Measurements from ENCODE around the gene NXF1. TPM values are rescaled to one million over a fixed set of nuclear protein-coding genes. Genes with fewer than 3 reads are reported as not detected.
A peak's percentile ranks its signal among the peaks of the same experiment; 100 is the strongest.
"Not testable (repeated sequence)": the region's sequence is repeated elsewhere in the genome, so short reads cannot be mapped to it uniquely, and the experiment has no call there.

The NXF1 gene
- total RNA-seq = 38.1 and 63.2 TPM in 2 replicates

DNA sequence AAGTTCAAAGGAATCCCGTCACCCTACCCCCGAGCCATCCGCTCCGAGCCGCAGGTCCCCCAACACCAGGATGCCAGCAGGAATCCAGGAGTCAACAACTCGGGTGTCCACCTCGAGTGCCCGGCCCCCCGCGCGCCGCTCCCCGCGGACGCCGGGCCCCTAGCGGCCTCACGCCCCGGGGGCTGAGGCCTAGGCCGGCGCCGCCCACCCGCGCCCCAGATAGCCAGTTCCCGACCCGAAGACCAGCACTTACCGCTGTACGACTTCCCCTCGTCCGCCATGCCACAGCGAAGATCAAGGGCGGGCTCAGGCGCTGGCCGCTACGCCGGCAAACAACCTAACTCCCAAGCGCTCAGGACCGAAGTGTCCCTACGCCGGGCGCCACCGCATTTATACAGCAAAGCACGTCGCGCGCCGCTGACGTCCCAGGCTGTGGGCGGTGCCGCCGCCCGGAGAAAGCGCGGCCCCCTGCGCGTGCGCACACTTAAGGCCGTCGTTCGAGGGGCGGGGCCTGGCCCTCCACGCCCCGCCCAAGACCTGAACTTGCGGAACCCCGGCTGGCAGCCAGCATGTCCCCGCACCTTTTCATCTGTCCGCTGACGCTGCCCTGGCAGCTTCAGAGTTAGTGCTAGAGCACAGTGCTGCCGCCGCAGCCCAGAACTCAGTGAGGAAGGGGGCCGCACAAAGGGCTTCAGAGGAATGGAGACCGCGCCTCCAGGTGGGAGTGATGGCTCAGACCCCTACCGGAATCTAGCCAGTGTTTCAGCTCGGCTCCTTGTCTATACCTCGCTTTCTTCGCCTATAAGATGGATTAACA lies at the start of gene NXF1:
NXF1 (minus strand) TSS at position 365 of the 817 bp plus-strand sequence; CDS start at position 281, 84 bp downstream.
- peak; percentile 55 for DNase-seq (ENCODE audit: extremely low read depth, low read depth, low spot score)

DNA sequence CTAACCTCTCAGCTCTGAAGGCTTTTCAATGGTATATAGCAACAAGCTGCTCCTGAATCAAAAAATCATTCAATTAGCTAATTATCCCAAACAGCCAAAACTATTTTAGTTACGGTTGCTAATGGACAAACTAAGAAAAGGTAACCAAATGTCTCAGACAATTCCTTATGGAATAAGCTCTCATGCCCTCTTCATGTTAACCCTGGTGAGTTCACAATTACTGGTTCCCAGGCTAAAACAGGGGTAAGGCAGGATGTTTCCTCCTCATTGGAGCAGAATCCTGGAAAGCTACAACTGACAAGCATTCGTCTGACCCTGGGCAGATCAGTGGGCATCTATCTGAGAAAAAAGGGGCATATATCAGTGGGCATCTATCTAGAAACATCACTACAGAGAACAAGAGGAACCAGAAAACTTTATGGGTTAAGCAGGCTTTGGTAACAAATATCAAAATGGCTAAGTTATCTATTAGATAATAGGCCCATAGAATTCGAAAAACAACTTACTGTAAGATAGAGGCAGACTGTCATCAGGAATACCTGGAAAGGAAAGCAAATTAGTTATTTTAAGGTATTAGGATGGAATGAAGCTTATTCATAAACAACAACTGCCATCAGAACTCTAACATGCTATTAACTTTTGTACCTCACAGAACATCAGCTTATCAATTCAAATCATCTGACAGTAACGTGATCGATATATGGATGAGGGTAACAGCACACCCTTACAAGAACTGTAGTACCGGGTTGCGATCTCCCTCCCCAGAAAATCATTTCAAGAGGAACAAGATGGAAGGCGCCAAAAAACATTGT lies 49.0 kb upstream of the NXF1 start:
- no peak for DNase-seq (ENCODE audit: extremely low read depth, low read depth, low spot score)

DNA sequence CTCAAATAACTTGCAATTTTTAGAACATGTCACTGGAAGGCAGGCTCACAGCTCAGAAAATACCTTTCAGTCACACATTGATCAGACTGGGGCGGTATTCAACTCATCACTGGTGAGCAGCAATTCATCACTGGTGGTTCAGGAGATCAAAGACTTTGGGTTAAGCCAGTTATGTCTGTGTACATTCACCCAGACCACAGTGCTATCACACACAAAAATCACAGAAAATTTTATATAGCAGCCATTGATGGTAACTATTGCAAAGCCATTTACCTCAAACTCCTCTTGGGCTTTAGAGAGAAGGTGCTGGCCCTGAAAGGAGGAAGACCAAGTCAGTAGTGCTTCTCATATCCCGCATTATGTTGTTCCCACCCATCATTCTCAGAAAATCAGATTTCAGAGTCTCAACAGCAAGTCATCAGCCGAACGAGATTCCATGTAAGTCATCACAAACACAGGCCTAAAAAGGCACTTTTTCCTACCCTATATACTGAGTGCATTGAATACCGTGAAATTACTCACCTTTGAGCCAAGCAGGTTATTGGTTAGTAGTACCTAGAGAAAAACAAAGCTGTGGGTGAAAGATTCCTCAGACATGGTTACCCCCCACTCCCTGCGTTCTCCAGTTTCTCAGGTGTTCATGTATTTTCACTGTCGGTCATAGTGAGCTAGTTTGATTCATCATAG lies 48.2 kb upstream of the NXF1 start:
- no peak for DNase-seq (ENCODE audit: extremely low read depth, low read depth, low spot score)

DNA sequence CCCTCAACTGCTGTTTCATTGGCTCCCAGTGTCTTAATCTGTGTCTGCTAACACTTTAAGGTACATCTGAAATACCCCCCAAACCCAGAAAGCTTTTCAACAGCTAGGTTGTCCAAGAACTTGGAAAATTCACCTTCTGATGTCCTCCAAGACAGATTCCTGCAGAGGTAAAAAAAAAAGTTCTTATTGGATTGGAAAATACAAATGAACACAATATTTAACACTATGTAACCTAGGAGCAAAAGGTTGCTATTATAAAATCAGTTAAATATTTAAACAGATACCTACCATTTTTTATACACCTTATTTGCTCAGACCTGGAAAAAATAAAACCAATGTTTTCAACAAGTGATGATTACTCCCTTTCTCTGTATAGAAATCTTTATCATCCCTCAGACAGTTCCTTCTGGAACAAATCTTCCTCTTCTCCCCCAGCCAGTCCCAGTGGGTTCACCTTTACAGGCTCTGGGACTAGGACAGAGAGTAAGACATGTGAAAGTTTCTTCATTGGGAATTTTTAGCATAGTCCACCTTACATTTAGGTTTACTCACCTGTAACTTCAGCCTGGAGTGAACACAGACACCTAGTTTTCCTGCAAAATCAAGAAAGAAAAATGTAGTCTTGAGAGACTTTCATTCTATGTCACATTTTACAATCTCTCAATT lies 47.4 kb upstream of the NXF1 start:
- DNase-seq (ENCODE audit: extremely low read depth, low read depth, low spot score) = no peak

DNA sequence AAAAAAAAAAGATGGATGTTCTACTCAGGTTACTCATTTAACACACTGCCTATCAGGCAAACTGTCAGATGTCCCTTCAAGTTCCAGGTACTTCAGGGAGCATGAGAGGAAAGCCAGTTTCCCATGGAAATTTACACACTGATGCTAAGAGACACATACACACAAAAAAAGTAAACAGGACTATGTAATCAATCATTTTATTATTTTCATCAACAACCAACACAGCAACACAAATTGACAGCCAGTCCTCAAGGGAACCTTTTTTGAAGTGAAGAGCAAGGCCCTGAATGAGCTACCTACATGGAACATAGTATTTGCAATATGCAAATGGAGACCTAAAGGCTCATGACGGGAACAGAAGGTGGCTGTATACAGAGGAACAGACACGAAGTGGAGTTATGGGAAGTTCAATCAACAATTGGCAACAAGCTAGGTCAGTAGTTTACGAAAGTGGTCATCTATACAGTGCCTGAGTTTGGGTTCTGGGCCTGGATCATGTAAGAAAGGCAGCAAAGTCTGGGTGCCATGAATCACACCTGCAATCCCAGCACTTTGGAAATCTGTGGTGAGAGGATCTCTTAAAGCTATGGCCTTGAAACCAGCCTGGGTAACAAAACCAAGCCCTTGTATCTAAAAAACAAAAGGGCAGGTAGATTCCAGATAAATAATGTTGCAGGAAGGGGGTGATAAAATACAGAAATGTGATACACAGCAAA lies 46.7 kb upstream of the NXF1 start:
- no peak for DNase-seq (ENCODE audit: extremely low read depth, low read depth, low spot score)

DNA sequence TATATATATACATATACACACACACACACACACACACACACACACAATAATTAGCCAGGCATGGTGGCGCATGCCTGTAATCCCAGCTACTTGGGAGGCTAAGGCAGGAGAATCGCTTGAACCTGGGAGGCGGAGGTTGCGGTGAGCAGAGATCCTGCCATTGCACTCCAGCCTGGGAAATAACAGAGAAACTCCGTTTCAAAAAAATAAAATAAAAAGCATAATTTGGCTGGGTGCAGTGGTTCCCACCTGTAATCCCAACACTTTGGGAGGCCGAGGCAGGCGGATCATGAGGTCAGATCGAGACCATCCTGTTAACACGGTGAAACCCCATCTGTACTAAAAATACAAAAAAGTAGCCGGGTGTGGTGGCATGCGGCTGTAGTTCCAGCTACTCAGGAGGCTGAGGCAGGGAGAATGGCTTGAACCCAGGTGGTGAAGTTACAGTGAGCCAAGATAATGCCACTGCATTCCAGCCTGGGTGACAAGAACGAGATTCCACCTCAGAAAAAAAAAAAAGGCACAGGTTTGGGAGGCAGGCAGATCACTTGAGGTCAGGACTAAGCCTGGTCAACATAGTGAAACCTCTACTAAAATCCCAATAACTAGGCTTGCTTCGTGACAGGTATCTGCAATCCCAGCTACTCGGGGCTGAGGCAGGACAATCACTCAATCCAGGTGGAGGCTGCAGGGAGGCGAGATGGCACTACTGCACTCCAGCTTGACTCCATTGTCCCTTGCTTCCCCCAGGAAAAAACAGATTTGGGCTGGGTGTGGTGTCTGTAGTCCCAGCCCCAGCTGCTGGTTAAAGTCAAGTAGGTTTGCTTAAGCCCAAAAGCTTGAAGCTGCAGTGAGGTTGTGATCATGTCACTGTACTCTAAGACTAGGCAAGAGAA lies 45.9 kb upstream of the NXF1 start:
- DNase-seq (ENCODE audit: extremely low read depth, low read depth, low spot score) = no peak

DNA sequence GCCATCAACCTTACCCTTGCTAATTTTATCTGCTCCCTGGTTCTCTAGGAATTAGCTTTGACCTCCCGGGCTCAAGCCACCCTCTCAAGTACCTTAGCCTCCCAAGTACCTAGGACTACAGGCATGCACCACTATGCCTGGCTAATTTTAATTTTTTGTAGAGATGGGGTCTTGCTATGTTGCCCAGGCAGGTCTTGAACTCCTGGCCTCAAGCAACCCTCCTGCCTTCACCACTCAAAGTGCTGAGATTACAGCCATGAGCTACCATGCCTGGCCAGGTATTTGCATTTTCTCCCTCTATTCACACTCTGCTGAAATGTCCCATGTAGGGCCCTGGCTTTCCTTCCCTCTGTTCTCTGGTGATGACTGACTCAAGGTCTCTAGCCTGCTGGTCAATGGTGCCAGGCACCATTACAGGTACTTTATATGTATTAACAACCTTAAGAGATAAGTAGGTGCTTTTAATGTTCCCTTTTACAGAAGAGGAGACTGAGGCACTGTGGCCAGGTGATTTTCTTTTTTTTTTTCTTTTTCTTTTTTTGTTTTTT lies 42.6 kb upstream of the NXF1 start:
- no peak for DNase-seq (ENCODE audit: extremely low read depth, low read depth, low spot score)

DNA sequence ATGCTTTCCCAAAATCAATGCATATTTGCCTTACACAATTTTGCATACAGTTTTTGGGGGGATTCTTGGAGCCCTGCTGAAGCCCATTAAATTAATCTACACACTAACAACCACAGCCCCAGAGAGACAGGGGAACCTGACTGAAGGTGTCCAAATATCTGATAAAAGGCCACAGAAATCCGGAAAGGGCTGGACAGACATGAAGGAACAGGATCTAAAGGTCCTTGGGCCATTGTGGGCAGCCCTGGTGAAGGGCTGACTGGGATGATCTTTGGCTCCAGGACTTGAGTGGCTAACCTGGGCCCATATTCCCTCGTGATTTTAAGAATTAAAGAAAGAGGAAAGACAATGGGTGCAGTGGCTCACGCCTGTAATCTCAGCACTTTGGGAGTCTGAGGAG lies 40.9 kb upstream of the NXF1 start:
- no peak for DNase-seq (ENCODE audit: extremely low read depth, low read depth, low spot score)

DNA sequence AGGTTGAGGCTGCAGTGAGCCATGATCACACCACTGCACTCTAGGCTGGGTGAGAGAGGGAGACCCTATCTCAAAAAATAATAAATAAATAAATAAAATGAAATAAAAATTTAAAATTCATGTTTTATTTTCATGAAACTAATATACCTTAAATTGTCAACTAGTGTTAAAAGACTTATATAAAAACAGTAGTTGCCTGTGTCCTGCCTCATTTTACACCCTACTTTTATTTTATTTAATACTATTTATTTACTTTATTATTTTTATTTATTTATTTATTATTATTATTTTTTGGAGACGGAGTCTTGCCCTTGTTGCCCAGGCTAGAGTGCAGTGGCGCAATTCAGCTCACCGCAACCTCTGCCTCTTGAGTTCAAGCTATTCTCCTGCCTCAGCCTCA lies 38.9 kb upstream of the NXF1 start:
- DNase-seq (ENCODE audit: extremely low read depth, low read depth, low spot score) = no peak

DNA sequence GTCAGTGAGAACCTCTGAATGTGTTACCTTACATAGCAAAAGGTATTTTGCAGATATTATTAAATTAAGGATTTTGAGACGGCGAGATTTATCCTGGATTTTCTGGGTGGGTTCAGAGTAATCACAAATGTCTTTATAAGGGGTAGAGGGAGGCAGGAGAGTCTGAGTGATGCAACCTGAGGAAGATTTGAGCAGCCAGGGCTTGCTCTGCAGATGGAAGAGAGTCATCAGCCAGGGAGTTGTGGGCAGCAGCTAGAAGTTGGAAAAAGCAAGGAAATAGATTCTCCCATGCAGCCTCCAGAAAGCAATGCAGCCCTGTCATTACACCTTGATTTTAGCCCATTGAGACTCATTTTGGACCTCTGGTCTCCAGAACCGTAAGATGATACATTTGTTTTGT lies 38.2 kb upstream of the NXF1 start:
- no peak for DNase-seq (ENCODE audit: extremely low read depth, low read depth, low spot score)

DNA sequence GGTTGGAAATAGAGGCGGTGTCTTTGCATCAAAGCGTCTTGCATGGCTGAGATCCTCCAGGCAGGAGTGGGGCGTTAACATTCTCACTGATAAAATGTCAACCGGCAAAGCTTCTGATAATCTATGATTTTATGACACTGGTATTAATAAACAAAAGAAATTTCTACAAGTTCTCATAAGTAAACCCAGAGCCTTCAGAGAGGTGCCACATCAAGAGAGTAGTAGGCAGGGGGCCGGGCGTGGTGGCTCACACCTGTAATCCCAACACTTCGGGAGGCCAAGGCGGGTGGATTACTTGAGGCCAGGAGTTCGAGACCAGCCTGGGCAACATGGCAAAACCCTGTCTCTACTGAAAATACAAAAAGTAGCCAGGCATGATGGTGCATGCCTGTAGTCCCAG lies 37.7 kb upstream of the NXF1 start:
- not testable (repeated sequence) for DNase-seq (ENCODE audit: extremely low read depth, low read depth, low spot score)

DNA sequence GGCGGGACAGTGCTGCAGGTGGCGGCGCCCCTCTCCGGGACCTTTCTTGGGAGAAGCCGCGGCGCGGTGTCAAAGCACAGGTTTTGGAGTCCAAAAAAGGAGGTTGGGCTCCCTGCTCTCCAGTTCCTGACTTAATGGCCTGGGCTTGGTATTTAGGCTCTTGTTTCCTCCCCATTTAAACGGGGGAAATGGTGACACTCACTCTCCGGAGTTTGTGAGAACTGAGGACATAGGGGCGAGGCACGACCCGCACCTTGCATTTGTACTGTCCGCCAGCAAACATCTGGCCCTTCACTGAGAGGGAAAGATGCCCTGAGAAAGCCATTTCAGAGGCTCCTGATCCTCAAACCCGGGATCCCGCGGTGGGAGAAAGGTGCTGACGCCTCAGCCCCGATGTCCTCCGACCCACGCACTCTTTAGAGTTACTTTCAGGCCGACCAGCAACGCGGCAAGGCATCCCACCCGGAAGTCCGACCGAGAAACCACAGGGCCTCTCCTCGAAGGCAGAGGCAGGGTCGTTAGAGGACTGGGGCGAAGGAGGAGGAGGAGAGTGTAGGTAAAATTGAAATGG lies 37.0 kb upstream of the NXF1 start:
- DNase-seq (ENCODE audit: extremely low read depth, low read depth, low spot score) = no peak

DNA sequence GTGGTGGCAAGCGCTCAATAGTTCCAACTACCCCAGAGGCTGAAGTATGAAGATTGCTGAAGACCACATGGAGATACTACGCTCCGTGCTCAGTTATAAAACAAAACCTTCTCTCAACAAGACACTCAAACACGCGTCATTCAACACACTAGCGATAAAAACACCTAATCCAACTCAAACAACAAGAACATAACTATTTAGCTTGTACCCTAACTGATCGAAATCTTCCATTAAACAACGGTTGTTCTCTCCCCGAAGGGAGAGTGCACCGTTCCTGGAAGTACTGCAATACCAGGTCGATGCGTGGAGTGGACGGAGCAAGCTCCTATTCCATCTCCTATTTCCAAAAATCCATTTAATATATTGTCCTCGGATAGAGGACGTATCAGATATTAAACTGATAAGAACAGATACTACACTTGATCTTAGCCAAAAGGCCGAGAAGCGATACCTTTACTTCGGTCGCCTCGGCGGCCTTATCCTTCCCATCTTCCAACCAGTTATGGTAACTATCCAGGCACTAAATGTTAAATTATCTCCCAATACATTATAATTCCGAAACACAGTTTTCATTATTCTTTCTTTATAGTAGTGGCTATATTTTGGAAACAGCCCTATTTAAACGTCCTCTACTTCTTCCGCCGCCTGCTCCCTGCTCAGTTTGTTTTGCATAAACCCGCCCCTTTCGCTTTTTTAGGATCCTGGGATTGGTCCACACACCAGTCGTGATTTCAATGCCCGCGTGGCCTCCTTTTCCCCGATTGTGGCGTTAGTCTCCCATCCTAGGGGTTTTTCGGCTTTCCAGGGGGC lies 36.3 kb upstream of the NXF1 start:
- peak; percentile 98 for DNase-seq (ENCODE audit: extremely low read depth, low read depth, low spot score)

DNA sequence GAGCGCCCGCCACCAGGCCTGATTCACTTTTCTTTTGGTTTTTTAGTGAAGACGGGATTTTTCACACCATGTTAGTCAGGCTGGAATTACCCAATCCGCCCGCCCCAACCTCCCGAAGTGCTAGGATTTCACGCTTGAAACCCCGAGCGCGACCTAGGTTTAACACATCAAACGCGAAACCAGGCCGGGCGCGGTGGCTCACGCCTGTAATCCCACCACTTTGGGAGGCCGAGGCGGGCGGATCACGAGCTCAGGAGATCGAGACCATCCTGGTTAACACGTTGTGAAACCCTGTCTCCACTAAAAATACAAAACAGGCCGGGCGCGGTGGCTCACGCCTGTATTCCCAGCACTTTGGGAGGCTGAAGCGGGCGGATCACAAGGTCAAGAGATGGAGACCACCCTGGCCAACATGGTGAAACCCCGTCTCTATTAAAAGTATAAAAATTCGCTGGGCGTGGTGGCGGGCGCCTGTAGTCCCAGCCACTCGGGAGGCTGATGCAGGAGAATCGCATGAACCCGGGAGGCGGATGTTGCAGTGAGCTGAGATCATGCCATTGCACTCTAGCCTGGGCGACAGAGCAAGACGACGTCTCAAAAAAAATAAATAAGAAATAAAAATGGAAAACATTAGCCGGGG lies 35.6 kb upstream of the NXF1 start:
- not testable (repeated sequence) for DNase-seq (ENCODE audit: extremely low read depth, low read depth, low spot score)

DNA sequence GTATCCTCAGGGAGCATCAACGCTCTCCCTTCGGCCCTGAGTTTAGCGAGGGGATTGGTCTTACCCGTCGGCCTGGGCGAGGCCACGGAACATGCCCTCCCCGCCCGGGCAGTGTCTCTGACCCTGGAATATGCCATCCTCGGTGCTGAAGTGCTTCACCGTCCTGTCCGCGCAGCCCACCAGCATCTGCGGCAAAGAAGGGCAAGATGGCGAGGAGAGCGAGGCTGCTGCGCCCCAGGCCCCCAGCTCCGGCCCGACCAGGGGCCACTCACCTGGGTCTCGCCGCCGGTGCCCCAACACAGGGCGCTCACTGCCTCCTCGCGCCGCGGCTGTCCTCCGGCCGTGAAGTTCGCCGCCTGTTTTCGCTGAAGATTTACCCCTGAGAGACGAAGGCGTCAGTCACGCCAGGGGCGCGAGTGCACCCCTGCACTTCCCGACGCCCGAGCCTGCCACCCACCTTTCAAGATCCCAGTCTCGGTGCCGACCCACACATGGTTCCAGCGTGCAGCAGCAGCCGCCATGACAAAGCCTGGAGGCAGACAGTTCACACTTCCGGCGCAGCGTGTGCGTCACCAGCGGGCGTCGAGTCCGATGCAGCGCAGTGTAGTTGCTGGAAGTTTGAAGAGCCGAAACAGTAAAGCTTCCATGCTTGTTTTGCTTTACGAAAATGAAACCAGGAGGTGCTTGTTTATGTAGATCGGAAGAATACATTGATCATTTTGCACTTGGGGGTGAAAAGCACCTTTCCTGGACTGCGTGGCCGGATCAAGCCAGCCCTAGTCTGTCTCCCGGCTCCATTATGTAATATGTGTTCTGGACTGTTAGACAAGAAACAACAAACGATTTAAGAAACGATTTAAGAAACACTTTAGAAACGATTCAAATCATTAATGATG lies 34.1 kb upstream of the NXF1 start, which contains the start of gene WDR74:
WDR74 (minus strand) TSS at position 541 of the 896 bp plus-strand sequence; CDS start at position 521, 20 bp downstream.
- DNase-seq (ENCODE audit: extremely low read depth, low read depth, low spot score) = no peak

DNA sequence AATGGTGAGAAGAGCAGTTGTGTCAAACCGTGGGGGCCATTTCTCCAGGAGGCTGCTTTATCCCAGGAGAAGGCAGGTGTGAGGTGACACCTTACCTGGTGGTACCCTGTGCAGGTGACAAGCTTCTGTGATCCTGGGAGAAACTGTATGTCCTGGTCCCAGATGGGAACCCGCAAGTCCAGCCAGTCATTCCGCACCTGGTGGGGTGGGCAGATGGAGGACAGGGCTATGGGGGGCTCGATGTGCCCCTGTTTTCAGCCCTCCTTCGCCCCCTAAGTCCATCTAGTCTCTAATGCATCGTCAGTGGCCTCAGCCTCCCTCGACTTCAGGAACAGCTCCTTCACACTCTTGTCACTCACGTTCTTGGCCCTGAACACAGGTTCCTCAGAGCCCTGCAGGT lies 30.1 kb upstream of the NXF1 start:
- DNase-seq (ENCODE audit: extremely low read depth, low read depth, low spot score) = no peak

All from glomerular endothelial cell (primary cell).